GM12878 (cell line): ENCODE measurements around the gene HOOK2. TPM values are rescaled to one million over a fixed set of nuclear protein-coding genes. Genes with fewer than 3 reads are reported as not detected.

Experiments
- ATF7 ChIP-seq: fragments of 450-650 bp; IDR thresholded peaks from 2 replicates; pipeline ENCODE4 v1.6.1; 2016; ENCODE audit warnings: low read depth, mild to moderate bottlenecking
- E2F8 ChIP-seq: fragments of 450-650 bp; IDR thresholded peaks from 2 replicates; pipeline ENCODE4 v1.6.1; 2018; ENCODE audit warnings: mild to moderate bottlenecking, low read depth, moderate library complexity; ENCODE audit not compliant: partially characterized antibody
- GATAD2B ChIP-seq: fragments of 450-650 bp; conservative IDR thresholded peaks from 2 replicates; pipeline ENCODE4 v1.6.1; 2017; ENCODE audit warnings: low read depth, mild to moderate bottlenecking, moderate library complexity
- KDM1A ChIP-seq: fragments of 200-600 bp; sonication (generic); IDR thresholded peaks from 2 replicates; pipeline ENCODE4 v1.6.1; 2016; ENCODE audit warnings: borderline replicate concordance
- NFYA ChIP-seq: IDR thresholded peaks from 2 replicates; pipeline ENCODE4 v1.6.1; 2011; ENCODE audit warnings: low read depth, mild to moderate bottlenecking, low read length, improper control_type of control experiment, borderline replicate concordance
- PML ChIP-seq: IDR thresholded peaks from 2 replicates; pipeline ENCODE4 v1.6.1; 2012; ENCODE audit warnings: low read length, inconsistent platforms
- POLR2AphosphoS2 ChIP-seq: IDR thresholded peaks from 2 replicates; pipeline ENCODE4 v1.6.1; 2011; ENCODE audit warnings: low read depth, mild to moderate bottlenecking, low read length, improper control_type of control experiment, moderate library complexity
- POLR2AphosphoS5 ChIP-seq: IDR thresholded peaks from 2 replicates; pipeline ENCODE4 v1.6.1; 2011; ENCODE audit warnings: mild to moderate bottlenecking, low read length, inconsistent platforms
- POU2F2 ChIP-seq: IDR thresholded peaks from 3 replicates; pipeline ENCODE4 v1.6.1; 2011; ENCODE audit warnings: low read depth, mild to moderate bottlenecking, low read length, borderline replicate concordance
- RCOR1 ChIP-seq: conservative IDR thresholded peaks from 2 replicates; pipeline ENCODE4 v1.6.1; 2012; ENCODE audit warnings: low read depth, low read length, improper control_type of control experiment
- SMAD1 ChIP-seq: fragments of 450-650 bp; IDR thresholded peaks from 2 replicates; pipeline ENCODE4 v1.6.1; 2018; ENCODE audit warnings: mild to moderate bottlenecking, low read depth; ENCODE audit not compliant: partially characterized antibody
- SUPT20H ChIP-seq: IDR thresholded peaks from 2 replicates; pipeline ENCODE4 v1.6.1; 2011; ENCODE audit warnings: low read depth, mild to moderate bottlenecking, low read length, moderate library complexity, borderline replicate concordance; ENCODE audit not compliant: control insufficient read depth
- TARDBP ChIP-seq: IDR thresholded peaks from 2 replicates; pipeline ENCODE4 v1.6.1; 2016; ENCODE audit warnings: borderline replicate concordance
- TCF3 ChIP-seq: IDR thresholded peaks from 2 replicates; pipeline ENCODE4 v1.6.1; 2012; ENCODE audit warnings: low read depth, mild to moderate bottlenecking, low read length, borderline replicate concordance; ENCODE audit not compliant: insufficient read depth
- WRNIP1 ChIP-seq: IDR thresholded peaks from 2 replicates; pipeline ENCODE4 v1.6.1; 2011; ENCODE audit warnings: low read depth, low read length, improper control_type of control experiment, borderline replicate concordance
- ZNF687 ChIP-seq: fragments of 450-650 bp; IDR thresholded peaks from 2 replicates; pipeline ENCODE4 v1.6.1; 2017; ENCODE audit warnings: mild to moderate bottlenecking, moderate library complexity
- polyA plus RNA-seq, 11 experiments: library from polyadenylated mRNA; depleted of rRNA in 4 of 11; unstranded in 6 of 11; stranded (reverse) in 5 of 11; fragments of >200 nt; fragmentation: Nextera tagmentation in 4 of 11; fragmentation: Illumina TruSeq in 1 of 11; extraction: Ambion mirVana in 4 of 11; extraction: Trizol in 1 of 11; gene quantifications; 1 replicate in 1 of 11; 2 replicates in 10 of 11; pipeline versions ENCODE4 v1.2.1 to v1.2.3, GENCODE V29; 2011 to 2016; ENCODE audit warnings: inconsistent platforms in 2 of 11, missing spikeins in 2 of 11, low read depth in 1 of 11
- total RNA-seq, 4 experiments: library from RNA; depleted of rRNA in 3 of 4; stranded (reverse); fragments of >200 nt in 3 of 4; fragmentation: Illumina TruSeq in 1 of 4; extraction: Trizol in 1 of 4; gene quantifications; 2 replicates each; pipeline versions ENCODE4 v1.2.1 to v1.2.3, GENCODE V29; 2013 to 2021
- TF ChIP-seq, protein P1 (sequence below): IDR thresholded peaks from 2 replicates; pipeline ENCODE4 v1.6.1; 2011; ENCODE audit warnings: borderline replicate concordance, low read depth, mild to moderate bottlenecking, moderate library complexity, mixed read lengths, low read length; ENCODE audit not compliant: insufficient read depth; ENCODE audit errors: extremely low read length
- TF ChIP-seq, protein P2 (sequence below): IDR thresholded peaks from 2 replicates; pipeline ENCODE4 v1.6.1; 2012; ENCODE audit warnings: mild to moderate bottlenecking, low read depth, low read length

HOOK2 gene
- total and polyA plus RNA-seq, 10 of the 15 experiments (the other 5 are each of a cell fraction or from before 2014, with no cell fraction given) = 1.5 to 9.6 (median 6.2) TPM

GRCh38 chr19:12801466-12802266 lies 26.3 kb upstream of the HOOK2 start, which contains the start of the genes PRDX2 and THSD8 (continued):
- TF ChIP-seq WRNIP1 = no peak
- no peak for TF ChIP-seq KDM1A
- TF ChIP-seq SMAD1 = no peak
- TF ChIP-seq PML = peak; percentile 73; the same call in 1 of the 2 replicates
- no peak for TF ChIP-seq RCOR1
- peak; percentile 95 for TF ChIP-seq POLR2AphosphoS2
- TF ChIP-seq POLR2AphosphoS5 = peak; percentile 99
- TF ChIP-seq, protein P1, sequence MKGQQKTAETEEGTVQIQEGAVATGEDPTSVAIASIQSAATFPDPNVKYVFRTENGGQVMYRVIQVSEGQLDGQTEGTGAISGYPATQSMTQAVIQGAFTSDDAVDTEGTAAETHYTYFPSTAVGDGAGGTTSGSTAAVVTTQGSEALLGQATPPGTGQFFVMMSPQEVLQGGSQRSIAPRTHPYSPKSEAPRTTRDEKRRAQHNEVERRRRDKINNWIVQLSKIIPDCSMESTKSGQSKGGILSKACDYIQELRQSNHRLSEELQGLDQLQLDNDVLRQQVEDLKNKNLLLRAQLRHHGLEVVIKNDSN = no peak
- TF ChIP-seq, protein P2, sequence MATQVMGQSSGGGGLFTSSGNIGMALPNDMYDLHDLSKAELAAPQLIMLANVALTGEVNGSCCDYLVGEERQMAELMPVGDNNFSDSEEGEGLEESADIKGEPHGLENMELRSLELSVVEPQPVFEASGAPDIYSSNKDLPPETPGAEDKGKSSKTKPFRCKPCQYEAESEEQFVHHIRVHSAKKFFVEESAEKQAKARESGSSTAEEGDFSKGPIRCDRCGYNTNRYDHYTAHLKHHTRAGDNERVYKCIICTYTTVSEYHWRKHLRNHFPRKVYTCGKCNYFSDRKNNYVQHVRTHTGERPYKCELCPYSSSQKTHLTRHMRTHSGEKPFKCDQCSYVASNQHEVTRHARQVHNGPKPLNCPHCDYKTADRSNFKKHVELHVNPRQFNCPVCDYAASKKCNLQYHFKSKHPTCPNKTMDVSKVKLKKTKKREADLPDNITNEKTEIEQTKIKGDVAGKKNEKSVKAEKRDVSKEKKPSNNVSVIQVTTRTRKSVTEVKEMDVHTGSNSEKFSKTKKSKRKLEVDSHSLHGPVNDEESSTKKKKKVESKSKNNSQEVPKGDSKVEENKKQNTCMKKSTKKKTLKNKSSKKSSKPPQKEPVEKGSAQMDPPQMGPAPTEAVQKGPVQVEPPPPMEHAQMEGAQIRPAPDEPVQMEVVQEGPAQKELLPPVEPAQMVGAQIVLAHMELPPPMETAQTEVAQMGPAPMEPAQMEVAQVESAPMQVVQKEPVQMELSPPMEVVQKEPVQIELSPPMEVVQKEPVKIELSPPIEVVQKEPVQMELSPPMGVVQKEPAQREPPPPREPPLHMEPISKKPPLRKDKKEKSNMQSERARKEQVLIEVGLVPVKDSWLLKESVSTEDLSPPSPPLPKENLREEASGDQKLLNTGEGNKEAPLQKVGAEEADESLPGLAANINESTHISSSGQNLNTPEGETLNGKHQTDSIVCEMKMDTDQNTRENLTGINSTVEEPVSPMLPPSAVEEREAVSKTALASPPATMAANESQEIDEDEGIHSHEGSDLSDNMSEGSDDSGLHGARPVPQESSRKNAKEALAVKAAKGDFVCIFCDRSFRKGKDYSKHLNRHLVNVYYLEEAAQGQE = no peak
- TF ChIP-seq ZNF687 = peak; percentile 84
- TF ChIP-seq GATAD2B = peak; percentile 92
- TF ChIP-seq POU2F2 = peak; percentile 84; the same call in 2 of the 3 replicates
- no peak for TF ChIP-seq SUPT20H
- no peak for TF ChIP-seq NFYA
- TF ChIP-seq ATF7 = peak; percentile 92
- no peak for TF ChIP-seq E2F8
- peak; percentile 78 for TF ChIP-seq TCF3
- no peak for TF ChIP-seq TARDBP
